Activated naive CD4-positive, alpha-beta T cell treated with anti-CD3 and anti-CD28 coated beads, Interleukin-2, amount 50 U/mL, for 72 hours (primary cell): ENCODE measurements around the gene COX7B. TPM values are rescaled to one million over a fixed set of nuclear protein-coding genes. Genes with fewer than 3 reads are reported as not detected.
A peak's percentile ranks its signal among the peaks of the same experiment; 100 is the strongest.
"Not testable (repeated sequence)": the region's sequence is repeated elsewhere in the genome, so short reads cannot be mapped to it uniquely, and the experiment has no call there.

Experiments used
- ATAC-seq, 2 donors: fragments of 150-1000 bp; cut with Tn5 transposase; 2 replicates each; pipeline ENCODE4 v1.10.0; 2021; ENCODE audit warnings: mild to moderate bottlenecking in 2 of 2, moderate library complexity in 2 of 2
- DNase-seq, 2 donors: peaks; one replicate each; pipeline ENCODE4 v3.0.0; 2021 to 2022; ENCODE audit warnings: low spot score in 2 of 2
- H3K27ac Mint-ChIP-seq, 2 donors: one replicate each; pipeline ENCODE4 v1.8.0; 2022; ENCODE audit warnings: mild to moderate bottlenecking in 2 of 2, mixed read lengths in 2 of 2
- H3K36me3 Mint-ChIP-seq, 2 donors: one replicate each; pipeline ENCODE4 v1.8.0; 2022; ENCODE audit warnings: mixed read lengths in 2 of 2
- H3K9me3 Mint-ChIP-seq, 2 donors: one replicate each; pipeline ENCODE4 v1.8.0; 2022; ENCODE audit warnings: mixed read lengths in 2 of 2
- total RNA-seq, 2 donors: library from RNA; stranded (reverse); gene quantifications; one replicate each; pipeline ENCODE4 v1.2.3, GENCODE V29; 2022

COX7B gene, protein sequence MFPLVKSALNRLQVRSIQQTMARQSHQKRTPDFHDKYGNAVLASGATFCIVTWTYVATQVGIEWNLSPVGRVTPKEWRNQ
- 100 to 1,000 TPM; 269 to 284 TPM for total RNA-seq

DNA sequence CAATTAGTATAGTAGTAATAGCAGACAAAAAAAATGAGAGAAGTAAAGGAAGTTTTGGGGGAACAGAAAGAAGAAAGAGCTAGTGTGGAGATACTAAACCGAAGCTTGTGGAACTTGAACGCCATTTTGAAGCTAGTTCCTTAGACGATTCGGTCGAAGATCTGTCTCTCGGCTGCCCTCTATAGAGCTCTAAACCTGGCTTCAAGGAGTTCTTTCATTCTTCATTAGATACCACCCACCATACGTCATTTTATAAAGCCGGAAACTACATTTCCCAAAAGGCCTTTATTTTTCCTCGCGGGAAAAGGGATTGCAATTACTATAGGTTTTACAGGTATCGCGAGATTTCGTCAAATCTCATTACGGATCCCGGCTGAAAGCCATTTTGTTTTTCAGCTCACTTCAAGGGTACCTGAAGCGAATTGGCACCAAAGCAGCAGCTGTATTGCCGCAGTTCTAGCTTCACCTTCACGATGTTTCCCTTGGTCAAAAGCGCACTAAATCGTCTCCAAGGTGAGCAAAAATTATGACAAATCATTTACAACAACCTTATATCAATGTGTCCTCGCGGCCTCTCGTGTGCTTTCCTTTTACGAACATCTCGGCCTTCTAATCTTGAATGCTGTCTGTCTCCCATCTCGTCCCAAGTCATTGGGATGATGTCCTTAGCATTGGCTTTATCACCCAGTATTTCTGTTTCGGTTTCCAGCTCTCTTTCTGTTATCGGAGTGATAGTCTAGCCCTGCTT lies at the start of gene COX7B:
COX7B (plus strand) TSS at position 388 of the 748 bp plus-strand sequence; CDS start at position 474, 86 bp downstream.
- ATAC-seq (peak; percentile 68 to 70), DNase-seq (peak; percentile 55 to 61)
- Mint-ChIP-seq H3K27ac (peak within 1 kb of the TSS; percentile 96 to 98), H3K36me3 (peaks cover 21 to 31% of the 10 kb centered on the region in 2 donors), H3K9me3 (no peaks in the 10 kb centered on the region)

DNA sequence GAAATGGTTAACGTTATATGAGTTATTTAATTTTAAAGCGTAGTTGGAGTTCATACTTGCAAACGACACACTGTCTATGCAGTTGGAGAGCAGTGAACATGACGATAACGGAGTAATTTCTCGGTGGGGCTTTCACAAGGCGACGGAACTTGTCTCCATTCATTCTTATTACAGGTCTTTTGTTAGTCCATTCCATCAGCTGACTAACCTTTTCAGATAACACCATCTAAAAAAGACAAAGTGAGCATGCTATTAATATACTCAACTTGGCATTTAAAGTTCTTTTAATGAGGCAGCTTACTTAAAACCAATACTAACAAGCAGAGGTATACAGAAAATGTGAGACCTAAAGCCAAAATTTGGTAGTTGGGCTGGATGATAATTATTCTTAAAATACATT lies 23.9 kb upstream of the COX7B start:
- DNase-seq: no peak
- H3K36me3 Mint-ChIP-seq: peaks cover 0 to 7% of the 10 kb centered on the region in 2 donors
- no peaks in the 10 kb centered on the region for H3K9me3 Mint-ChIP-seq
- ATAC-seq: no peak
- H3K27ac Mint-ChIP-seq: no peak overlapping the region

DNA sequence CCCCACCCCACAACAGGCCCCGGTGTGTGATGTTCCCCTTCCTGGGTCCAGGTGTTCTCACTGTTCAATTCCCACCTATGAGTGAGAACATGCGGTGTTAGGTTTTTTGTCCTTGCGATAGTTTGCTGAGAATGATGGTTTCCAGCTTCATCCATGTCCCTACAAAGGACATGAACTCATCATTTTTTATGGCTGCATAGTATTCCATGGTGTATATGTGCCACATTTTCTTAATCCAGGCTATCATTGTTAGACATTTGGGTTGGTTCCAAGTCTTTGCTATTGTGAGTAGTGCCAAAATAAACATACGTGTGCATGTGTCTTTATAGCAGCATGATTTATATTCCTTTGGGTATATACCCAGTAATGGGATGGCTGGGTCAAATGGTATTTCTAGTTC lies 17.9 kb upstream of the COX7B start:
- ATAC-seq, H3K9me3 Mint-ChIP-seq, H3K27ac Mint-ChIP-seq, H3K36me3 Mint-ChIP-seq, DNase-seq: not testable (repeated sequence)

DNA sequence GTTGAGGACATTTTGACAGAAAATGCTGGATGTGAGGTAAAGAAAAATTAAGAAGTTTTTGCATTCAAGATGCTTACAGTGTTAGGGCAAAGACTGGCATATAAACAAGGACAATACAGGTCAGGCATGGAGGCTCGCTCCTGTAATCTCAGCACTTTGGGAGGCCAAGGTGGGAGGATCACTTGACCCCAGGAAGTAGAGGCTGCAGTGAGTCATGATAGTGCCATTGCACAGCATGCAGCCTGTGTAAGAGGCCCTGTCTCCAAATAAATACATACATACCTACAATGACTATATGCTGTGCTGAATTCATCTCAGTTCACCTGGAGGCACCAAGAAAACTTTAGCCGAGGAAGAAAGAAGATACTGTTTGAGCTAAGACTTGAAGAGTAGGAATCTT lies 6.4 kb upstream of the COX7B start:
- H3K36me3 Mint-ChIP-seq: peaks cover 6 to 11% of the 10 kb centered on the region in 2 donors
- no peaks in the 10 kb centered on the region for H3K9me3 Mint-ChIP-seq

DNA sequence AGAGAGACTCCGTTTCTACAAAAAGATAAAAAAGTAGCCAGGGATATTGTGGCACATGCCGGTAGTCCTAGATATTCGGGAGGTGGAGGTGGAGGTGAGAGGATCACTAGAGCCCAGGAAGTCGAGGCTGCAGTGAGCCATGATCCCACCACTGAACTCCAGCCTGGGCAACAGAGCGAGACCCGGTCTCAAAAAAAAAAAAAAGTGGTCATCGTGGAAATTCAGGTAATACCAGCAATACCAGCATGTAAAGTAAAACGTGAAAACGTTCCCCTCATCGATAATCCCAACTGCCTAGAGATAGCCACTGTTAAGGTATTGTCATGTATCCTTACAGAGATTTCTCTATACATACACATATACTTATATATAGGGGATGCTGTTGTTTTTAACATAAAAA lies 5.6 kb upstream of the COX7B start:
- peak overlapping the region; percentile 35 to 72 for H3K27ac Mint-ChIP-seq
- peaks cover 6 to 11% of the 10 kb centered on the region in 2 donors for H3K36me3 Mint-ChIP-seq
- DNase-seq (no peak), ATAC-seq (no peak)
- H3K9me3 Mint-ChIP-seq: no peaks in the 10 kb centered on the region

More for the DNA sequence above, 6.4 kb upstream of the COX7B start:
- DNase-seq (no peak), ATAC-seq (no peak)
- H3K27ac Mint-ChIP-seq: peak overlapping the region; percentile 35 to 55

DNA sequence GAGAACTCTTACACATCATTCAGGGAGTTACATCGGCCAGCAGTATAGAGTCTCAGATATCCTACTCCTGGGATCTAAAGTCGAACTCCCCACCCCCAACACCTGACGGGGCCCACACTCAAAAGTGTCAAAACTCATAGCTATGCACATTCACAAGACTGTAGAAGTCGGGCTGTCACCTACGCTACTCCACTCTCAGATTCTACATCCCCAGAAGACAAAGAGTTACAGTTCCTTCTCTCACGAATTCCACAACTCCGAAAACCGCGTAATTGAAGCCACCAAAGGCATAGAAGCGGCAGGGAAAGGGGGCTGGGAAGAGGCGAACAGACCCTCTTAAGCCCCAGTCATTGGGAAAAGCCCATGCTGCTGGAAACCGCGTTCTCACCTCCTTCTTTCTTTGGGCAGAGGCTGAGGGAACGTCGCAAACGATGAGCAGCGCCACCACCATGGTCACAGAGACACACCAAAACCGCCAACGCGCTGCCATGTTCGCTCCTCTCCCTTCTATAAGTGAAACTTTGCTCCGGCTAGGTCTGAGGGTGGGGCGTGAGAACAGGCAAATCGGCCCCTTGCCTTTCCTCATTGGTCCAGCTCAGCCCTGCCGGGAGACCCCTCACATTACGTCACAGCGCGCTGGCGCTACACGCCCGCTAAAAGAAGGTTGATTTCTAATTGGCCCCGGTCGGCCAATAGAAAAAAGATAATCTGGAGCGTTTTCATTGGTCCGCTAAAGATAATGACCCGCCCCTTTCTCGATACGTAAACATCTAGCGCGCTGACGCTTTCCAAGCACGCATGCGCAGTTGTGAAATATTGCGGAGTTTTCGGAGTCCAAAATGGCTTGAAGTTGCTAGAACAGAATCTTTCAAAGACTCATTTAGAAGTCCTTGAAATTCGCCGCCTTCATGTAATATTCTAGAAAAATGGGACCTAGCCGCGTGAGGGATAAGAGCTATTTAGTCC lies 4.1 kb upstream of the COX7B start, which contains the start of gene MAGT1:
MAGT1 (minus strand) TSS at position 515 of the 966 bp plus-strand sequence; CDS start at position 490, 25 bp downstream.
- peak; percentile 78 to 91 for DNase-seq
- no peaks in the 10 kb centered on the region for H3K9me3 Mint-ChIP-seq
- ATAC-seq: peak; percentile 94 to 96
- H3K36me3 Mint-ChIP-seq: peaks cover 15 to 21% of the 10 kb centered on the region in 2 donors
- H3K27ac Mint-ChIP-seq: peak within 1 kb of the TSS; percentile 99

DNA sequence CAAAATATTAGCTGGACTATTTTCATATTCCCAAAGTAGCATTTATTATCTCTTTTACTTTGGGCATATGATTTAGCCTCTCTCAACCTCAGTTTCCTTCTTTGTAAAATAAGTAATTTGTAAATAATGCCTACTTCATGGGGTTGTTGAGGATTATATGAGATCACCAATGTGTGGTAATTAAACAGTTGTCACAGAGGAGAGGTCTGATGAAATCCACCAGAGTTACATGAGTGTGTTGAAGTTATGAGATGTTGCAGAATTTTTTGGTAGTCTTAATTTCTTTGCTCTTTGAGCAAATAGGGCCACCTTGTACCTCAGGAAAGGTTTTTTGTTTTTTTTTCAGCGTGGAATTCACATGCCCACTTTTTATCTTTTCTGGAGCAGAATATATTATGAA lies 1.4 kb downstream of the COX7B start:
- ATAC-seq: no peak
- H3K27ac Mint-ChIP-seq: peak overlapping the region; percentile 29 to 98
- H3K9me3 Mint-ChIP-seq: no peaks in the 10 kb centered on the region
- DNase-seq: no peak
- peaks cover 12 to 25% of the 10 kb centered on the region in 2 donors for H3K36me3 Mint-ChIP-seq

DNA sequence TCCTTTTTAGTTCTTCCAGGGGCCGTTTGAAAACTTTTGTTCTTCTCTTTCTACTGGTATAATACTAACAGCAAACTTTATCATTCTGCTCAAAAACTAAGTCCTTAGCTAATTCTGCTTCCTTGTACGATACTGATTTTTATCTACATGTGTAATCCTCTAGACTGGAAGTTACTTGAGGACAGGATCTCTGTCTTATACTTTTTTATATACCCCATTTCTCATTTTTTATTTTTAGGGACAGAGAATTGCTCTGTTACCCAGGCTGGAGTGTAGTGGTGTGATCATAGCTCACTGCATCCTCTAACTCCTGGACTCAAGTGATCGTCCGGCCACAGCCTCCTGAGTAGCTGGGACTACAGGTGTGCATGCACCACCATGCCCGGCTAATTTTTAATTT lies 2.2 kb downstream of the COX7B start:
- peaks cover 10 to 25% of the 10 kb centered on the region in 2 donors for H3K36me3 Mint-ChIP-seq
- no peak for ATAC-seq
- no peak for DNase-seq
- H3K9me3 Mint-ChIP-seq: no peaks in the 10 kb centered on the region
- H3K27ac Mint-ChIP-seq: peak overlapping the region in 1 of 2 donors; percentile 98

DNA sequence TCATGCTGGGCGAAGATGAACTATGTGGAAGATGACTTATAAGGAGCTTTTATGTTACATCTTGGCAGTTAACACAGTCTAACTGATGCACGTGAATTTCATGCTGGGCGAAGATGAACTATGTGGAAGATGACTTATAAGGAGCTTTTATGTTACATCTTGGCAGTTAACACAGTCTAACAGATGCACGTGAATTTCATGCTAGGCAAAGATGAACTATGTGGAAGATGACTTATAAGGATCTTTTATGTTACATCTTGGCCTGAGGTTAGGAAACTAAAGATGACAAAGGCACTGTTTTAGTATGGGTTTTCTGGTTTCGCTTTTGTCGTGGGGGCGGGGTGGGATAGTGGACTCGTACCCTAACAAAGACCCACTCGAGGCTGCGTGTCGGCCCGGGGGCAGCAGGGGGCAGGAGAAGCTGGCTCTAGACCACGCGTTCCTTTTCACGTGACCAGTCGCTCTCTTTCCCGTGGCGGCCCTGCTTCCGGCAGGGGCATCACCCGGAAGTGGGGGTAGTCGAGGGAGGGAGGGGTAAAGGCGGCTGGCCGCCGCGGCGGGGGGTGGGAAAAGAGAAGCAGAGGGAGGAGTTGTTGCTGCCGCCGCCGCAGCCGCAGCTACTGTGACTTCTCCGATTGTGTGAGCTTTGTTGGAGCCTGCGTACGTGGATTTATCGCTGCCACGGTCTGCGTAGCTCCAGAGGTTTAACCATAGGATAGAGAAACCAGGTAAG lies 11.0 kb downstream of the COX7B start, which contains the start of gene ATP7A:
ATP7A (plus strand) TSS at position 586 of the 733 bp plus-strand sequence. CDS start 60,949 bp downstream, outside the sequence.
- H3K36me3 Mint-ChIP-seq: peaks cover 0 to 6% of the 10 kb centered on the region in 2 donors
- H3K9me3 Mint-ChIP-seq: no peaks in the 10 kb centered on the region
- peak; percentile 94 to 95 for ATAC-seq
- H3K27ac Mint-ChIP-seq: peak within 1 kb of the TSS; percentile 96 to 97
- DNase-seq: peak; percentile 79 to 86

DNA sequence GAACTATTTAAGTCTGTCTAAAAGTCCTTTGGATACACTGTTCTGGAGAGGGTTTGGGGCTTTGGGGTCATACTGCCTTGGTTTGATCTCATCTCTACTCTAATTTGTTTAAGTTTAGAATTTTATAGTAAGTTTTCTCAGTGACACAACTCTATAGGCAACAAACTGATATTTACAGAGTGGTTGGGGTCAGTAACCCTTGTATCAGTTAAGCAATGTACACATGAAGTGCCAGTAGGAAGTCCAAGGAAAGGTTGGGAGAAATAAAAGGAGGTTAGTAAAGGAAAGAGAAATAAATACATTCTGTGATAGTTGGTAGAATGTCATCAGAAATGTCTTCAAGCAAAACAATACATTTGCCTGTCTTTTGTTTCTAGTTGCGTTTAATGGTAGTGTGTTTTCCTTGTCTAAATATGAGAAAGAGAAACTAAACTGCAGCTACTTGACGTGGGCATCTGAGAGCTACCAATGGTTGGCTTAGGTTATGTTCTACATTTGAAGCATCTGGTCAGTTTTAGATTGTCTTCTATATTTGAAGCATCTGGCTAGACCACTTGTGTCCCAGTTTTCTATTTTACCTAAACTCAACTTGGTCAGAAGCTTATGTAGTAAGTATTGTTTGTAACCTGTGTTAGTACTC lies 18.1 kb downstream of the COX7B start:
- ATAC-seq (no peak), DNase-seq (no peak)
- H3K36me3 Mint-ChIP-seq: no peaks in the 10 kb centered on the region
- H3K27ac Mint-ChIP-seq: peak overlapping the region; percentile 12 to 66
- peaks cover 0 to 4% of the 10 kb centered on the region in 2 donors for H3K9me3 Mint-ChIP-seq

DNA sequence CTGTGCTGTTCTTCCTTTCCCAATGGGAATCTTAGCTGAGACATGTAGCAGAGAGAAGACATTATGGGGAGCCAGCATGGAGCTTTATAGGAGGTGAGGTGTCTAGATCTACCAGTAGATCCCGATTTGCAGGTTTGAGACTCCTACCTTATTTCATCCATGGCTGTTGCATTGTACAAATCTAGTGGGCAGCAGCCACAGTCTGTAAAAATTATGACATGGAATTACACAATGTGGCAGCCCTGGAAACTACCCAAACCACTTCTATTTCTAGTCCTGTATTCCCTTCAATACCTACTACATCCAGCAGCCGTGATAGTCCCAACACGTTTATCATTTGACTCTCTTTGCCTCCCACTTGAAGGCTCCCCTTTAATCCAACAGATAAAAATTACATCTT lies 19.3 kb downstream of the COX7B start:
- Mint-ChIP-seq H3K27ac (no peak overlapping the region), H3K9me3 (peaks cover 0 to 4% of the 10 kb centered on the region in 2 donors), H3K36me3 (no peaks in the 10 kb centered on the region)
- ATAC-seq: no peak
- no peak for DNase-seq

DNA sequence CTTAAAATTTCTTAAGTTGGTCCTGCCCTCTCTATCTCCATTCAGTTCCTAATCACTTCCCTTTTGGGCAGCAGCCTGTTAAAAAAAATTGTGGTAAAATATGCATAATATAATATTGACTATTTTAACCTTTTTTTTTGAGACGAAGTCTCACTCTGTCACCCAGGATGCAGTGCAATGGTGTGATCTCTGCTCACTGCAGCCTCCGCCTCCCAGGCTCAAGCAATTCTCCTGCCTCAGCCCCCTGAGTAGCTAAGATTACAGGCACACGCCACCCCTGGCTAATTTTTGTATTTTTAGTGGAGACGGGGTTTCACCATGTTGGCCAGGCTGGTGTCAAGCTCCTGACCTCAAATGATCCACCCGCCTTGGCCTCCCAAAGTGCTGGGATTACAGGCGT lies 20.1 kb downstream of the COX7B start:
- not testable (repeated sequence) for H3K9me3 Mint-ChIP-seq, ATAC-seq, H3K27ac Mint-ChIP-seq, H3K36me3 Mint-ChIP-seq, DNase-seq

DNA sequence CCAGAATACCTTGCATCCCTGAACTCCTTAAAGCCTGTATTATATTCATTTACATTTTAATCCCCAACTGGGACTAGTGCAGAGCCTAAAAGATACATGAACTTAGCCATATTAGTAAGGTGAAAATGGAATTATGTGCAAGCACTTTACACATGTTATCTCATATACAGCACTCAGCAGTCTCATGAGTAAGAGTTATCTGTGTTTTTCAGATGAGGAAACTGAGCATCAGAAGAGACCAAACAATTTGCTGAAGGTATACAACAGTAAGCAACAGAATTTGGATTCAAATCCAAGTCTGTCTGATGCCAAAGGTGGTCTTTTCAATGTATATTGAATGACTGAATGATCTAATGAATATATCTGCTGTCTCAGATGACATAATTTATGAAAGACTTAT lies 23.5 kb downstream of the COX7B start:
- ATAC-seq (no peak), DNase-seq (no peak)
- no peak overlapping the region for H3K27ac Mint-ChIP-seq
- peaks cover 0 to 4% of the 10 kb centered on the region in 2 donors for H3K9me3 Mint-ChIP-seq
- H3K36me3 Mint-ChIP-seq: no peaks in the 10 kb centered on the region

DNA sequence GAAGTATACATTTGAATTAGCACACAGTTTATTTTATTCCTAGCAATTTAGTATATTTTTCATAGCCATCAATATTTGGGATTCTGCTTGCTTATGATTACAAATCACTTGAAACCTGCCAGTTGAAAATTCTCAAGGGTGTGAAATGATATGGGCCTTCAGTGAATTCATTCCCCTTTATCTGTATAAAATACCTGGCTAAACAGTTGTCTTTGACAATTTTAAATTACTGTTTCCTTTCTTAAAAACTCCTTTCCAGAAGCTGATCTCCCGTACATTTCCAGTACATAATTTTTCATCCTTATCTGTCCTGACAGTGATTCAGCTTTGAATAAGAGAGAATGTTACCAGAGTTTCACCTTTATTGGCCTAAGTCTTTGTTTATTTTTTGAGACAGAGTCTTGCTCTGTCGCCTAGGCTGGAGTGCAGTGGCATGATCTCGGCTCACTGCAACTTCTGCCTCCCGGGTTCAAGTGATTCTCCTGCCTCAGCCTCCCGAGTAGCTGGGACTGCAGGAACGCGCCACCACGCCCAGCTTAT lies 25.1 kb downstream of the COX7B start:
- no peaks in the 10 kb centered on the region for H3K36me3 Mint-ChIP-seq

DNA sequence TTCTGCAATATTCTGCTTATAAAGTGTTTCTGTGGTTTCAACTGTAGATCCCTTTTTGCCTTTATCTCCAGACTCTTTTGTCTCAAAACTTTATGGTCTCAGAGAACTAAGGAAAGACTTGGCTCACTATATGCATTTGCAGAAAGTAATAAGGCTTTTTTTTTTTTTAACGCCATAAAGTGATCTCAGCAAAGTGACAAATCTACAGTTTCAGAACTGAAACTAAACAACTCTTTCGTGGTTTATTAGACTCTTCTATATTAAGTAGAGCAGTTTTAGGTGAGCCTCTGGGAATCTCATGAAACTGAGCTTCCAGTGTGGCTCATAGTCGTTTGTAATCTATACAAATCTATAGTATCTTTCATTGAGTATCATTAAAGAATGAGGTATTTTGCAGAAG lies 26.5 kb downstream of the COX7B start:
- no peak overlapping the region for H3K27ac Mint-ChIP-seq
- no peaks in the 10 kb centered on the region for H3K36me3 Mint-ChIP-seq
- ATAC-seq (peak in 1 of 2 donors; percentile 13), DNase-seq (no peak)
- peaks cover 0 to 4% of the 10 kb centered on the region in 2 donors for H3K9me3 Mint-ChIP-seq

More for the DNA sequence above, 25.1 kb downstream of the COX7B start:
- DNase-seq (no peak), ATAC-seq (no peak)
- Mint-ChIP-seq H3K27ac (no peak overlapping the region), H3K9me3 (peaks cover 0 to 4% of the 10 kb centered on the region in 2 donors)
